HG03196 (cell line): ENCODE measurements around the gene ADORA3.
A peak's percentile ranks its signal among the peaks of the same experiment; 100 is the strongest.

ENCODE experiments used
- ATAC-seq: cut with Tn5 transposase; IDR thresholded peaks from one replicate; pipeline ENCODE4 v1.9.1; 2021; ENCODE audit not compliant: unreplicated experiment

ADORA3 gene

GRCh38 chr1:111475701-111476100 is 27.7 kb downstream of the ADORA3 start:
- peak; percentile 38 for ATAC-seq

DNA sequence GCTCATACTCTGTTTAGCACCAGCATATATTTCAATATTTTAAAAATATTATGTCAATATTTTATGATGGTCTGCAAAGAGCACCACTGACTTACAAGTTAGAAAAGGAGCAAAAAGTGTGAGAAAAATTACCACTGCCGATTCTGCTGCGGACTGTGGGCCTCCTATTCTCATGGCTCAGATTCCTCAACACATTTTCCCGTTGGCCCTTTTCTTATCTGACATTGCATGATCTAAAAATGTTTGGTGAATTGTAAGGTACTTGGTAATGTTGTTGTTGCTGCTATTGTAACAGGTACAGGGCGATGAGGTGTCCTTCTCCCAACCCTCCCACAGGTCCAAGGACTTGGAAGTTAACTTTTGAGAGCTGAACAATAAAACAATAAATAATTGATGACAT is 28.9 kb downstream of the ADORA3 start:
- ATAC-seq = no peak

DNA sequence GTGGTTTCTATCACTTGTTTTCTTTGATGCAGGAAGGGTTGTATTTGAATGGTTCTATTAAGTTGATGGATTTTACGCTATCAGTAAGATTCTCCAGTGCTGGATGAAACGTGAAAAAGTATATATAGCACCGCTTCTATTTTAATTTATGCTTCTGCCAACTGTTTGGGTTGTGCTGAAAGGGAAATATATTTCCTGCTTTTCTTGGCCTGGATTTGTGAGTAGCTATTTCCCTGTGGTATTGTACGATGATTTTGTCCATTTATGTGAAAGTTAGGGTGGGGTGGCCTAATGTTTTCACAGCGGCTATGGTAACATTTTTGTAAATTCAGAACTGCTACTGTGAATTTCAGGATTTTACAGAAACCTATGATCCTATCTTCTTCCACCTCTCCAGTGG is 29.3 kb downstream of the ADORA3 start:
- ATAC-seq = no peak

GRCh38 chr1:111471538-111471937 is 31.9 kb downstream of the ADORA3 start:
- no peak for ATAC-seq

GRCh38 chr1:111471012-111471411 is 32.4 kb downstream of the ADORA3 start:
- ATAC-seq = peak; percentile 53

DNA sequence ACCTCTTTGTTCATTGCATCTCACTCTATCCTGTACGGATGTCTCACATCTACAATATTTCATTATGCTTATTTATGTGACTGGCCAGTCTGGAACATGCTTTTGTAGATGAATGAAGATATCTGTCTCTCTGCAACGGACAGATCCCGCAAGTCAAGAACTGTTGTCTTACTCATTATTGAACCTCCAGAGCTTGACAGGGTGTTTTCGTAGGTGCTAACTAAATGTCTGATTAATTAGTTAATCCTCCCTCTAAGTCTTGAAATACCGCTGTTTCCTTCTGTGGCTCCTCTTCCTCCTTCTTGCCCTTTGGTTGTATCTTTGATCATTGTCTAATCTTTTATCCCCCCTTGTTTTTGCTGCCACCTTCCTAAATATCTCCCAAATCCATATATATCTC is 32.8 kb downstream of the ADORA3 start:
- ATAC-seq = no peak

DNA sequence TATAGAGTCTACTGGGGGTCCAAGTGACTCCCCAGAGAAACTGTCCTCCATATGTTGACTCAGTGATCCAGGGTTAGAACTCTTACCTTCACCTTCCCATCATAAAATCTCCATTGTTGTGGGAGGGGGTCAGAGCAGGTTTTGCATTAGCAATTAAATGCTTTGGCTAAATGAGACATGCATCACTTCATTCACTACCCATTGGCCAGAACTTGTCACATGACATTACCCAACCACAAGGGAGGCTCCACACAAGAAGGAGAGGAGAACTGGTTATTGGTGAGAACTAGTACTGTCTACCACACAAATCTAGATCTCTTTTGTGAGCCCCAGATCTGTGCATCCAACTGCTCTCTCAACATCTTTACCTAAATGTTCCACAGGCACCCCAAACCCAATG is 33.9 kb downstream of the ADORA3 start:
- ATAC-seq = no peak

DNA sequence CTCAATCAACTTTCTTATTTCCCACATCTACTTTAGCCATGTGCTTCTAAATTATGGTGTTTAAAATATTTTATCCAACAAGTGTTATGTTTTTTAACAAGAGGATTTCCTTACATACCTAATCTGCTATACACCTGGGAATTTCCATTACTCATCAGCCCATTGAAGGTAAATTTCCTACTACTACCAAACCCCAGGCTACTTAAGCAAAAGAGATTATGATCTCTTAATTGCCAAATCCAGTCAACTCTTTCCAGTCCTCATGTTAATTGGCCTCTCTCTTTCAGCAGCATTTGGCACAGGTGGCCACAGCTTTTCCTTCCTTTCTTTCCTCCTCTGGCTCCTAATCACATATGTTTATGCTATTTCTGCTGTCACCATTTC is 34.7 kb downstream of the ADORA3 start:
- no peak for ATAC-seq

- ATAC-seq = no peak
Observed at GRCh38 chr1:111467865-111468716, 35.3 kb downstream of the ADORA3 start.

- ATAC-seq = no peak
Observed at GRCh38 chr1:111466480-111466879, 37.0 kb downstream of the ADORA3 start.

DNA sequence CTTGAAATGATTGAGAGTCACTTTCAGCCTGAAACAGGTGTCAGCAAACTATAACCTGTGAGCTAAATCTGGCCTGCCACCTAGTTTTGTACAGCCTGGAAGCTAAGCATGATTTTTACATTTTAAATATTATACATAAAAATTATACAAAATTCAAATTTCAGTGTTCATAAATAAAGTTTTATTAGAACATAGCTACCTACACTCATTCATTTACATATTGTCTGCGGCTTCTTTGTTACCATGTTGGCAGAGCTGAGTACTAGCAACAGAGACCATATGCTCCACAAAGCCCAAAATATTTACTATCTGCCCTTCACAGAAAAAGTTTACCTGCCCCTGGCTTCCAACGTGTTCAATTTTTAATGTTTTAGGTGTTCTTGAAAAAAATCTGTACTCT is 37.7 kb downstream of the ADORA3 start:
- ATAC-seq = no peak

- no peak for ATAC-seq
Observed at GRCh38 chr1:111463029-111463683, 40.3 kb downstream of the ADORA3 start.

- ATAC-seq = no peak
Observed at GRCh38 chr1:111462370-111463028, 40.9 kb downstream of the ADORA3 start.

DNA sequence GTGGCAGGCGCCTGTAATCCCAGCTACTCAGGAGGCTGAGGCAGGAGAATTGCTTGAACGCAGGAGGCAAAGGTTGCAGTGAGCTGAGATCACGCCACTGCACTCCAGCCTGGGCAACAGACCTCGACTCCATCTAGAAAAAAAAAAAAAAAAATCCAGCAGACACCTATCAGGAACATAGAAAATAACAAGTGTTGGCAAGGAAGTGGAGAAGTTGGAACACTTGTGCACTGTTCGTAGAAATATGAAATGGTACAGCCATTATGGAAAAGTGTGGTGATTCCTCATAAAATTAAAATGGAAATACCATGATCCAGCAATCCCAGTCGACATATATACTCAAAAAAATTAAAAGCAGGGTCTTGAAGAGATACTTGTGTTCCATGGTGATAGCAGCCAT is 41.7 kb downstream of the ADORA3 start:
- ATAC-seq = no peak

GRCh38 chr1:111455642-111456031 is 47.8 kb downstream of the ADORA3 start:
- ATAC-seq = no peak

DNA sequence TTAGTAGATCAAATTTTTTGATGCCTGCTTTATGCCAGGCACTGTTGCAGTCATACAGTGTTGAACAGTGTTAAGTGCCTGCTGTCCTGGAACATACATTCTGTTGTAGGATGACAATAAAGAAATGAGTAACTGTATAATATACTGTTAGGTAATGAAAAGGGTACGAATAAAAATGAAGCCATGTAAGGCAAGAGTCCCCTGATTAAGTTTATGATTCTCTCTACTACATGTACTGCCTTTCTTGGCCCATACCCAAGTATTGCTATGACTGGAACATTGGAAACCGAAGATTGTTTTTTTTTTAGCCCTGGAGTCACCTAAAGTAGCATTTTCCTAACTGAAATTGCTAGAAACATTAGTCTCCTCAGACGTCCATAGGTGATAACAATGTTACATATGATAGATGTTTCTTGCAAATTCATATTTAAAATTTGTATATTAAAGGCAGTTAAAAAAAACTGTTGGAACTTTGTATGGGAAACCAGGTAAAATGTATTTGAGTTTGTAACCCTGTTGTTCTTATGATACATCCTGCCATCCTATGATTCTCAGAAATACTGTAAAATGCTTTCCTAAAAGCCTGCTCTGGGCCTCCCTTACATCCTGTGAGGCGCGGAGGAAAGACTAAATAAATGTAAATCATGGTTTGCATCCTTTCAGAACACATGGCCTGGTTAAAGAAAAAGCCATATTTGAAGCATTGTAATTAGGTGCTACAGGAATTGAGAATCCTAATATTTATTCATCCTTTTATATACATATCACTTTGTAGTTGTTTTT is 48.4 kb downstream of the ADORA3 start:
- no peak for ATAC-seq

DNA sequence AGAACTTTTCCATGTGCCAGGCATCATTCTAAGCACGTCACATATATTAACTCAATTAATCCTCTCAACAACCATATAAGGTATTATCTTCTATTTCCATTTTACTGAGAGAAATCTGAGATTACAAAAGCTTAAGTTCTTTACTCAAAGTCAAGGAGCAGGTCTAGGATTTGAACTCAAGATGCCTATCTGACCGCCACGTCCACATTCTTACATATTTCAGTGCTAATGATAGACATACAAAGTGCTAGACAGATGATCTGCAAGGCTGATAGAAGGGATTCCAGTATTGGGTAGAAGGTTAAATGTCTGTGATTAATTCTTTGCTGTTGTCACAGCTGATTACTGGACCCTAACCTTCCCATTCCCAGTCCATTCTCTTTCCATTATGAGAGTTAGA is 49.7 kb downstream of the ADORA3 start:
- no peak for ATAC-seq

DNA sequence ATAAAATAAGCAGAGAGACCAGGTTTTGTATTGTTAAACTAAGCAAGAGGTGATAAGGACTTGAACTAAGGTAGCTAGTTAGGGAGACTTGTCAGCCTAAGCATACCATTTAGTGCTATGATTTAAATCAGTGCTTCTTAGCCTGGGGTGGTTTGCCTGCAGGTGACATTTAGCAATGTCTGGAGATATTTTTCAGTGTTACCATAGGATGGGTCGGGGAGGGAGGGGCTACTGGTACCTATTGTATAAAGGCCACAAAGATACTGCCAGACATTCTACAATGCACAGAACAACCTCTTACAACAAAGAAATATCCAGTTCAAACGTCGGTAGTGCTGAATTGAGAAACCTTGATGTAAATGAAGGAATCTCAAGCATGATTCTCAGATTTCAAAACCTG is 50.9 kb downstream of the ADORA3 start:
- no peak for ATAC-seq

- ATAC-seq = no peak
Observed at GRCh38 chr1:111450185-111450584, 53.2 kb downstream of the ADORA3 start.

DNA sequence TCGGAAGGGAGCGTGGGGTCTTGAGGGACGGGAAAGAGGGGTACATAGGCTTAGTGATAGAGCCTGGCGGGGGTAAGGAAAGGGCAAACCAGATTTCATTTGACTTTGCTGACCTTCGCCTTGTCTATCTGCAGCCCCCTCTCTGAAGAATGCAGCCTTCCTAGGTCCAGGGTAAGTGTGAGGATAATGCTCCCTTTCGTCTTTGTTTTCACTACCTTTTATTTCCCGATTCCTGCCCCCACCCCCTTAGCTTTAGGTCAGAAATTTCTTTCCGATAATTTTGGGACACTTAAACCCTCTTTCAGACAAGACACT is 53.8 kb downstream of the ADORA3 start:
- no peak for ATAC-seq
